HG03571 (cell line): ENCODE results near the gene SNX13.
"Not testable (repeated sequence)": the region's sequence is repeated elsewhere in the genome, so short reads cannot be mapped to it uniquely, and the experiment has no call there.

Experiments used
- ATAC-seq: cut with Tn5 transposase; IDR thresholded peaks from one replicate; pipeline ENCODE4 v1.9.1; 2021; ENCODE audit not compliant: unreplicated experiment

SNX13 gene

GRCh38 chr7:17913250-17913649 lies 27.0 kb downstream of the SNX13 start:
- no peak for ATAC-seq

- no peak for ATAC-seq
Observed at GRCh38 chr7:17912536-17913235, 27.6 kb downstream of the SNX13 start.

GRCh38 chr7:17912050-17912449 lies 28.2 kb downstream of the SNX13 start:
- no peak for ATAC-seq

DNA sequence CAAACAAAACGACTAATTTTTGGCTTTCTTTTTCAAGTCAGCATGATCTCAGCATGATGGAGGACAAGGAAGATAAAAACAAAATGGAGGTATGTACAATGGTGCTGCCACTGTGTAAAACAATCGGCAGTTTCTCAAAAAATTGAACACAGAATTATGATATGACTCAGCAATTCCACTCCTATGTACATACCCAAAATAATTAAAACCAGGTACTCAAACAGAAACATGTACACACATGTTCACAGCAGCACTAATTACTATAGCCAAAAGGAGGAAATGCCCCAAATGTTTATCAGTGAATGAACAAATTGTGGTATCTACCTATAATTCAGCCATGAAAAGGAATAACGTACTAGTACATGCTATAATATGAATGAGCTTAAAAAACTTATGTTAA lies 29.9 kb downstream of the SNX13 start:
- ATAC-seq: no peak

GRCh38 chr7:17909310-17909709 lies 31.0 kb downstream of the SNX13 start:
- not testable (repeated sequence) for ATAC-seq

DNA sequence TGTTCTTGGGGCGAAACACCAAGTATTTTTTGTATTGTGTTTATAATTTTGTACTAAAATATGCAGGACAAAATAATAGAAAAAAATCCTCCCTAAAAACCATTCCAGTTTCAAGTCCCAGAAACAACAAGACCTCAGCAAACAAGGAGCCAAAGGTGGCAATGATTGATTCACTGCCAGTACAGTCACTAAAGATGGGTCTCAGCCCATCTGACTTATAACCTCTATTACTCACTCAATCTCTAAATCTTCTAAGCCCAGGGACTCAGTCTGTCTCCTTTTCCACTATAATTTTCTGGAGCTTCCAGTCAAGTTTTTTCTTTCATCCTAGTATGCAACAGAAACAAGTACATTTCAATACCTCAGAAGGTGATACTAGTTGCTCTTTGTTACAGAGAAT lies 33.3 kb downstream of the SNX13 start:
- no peak for ATAC-seq

GRCh38 chr7:17903337-17903736 lies 37.0 kb downstream of the SNX13 start:
- ATAC-seq: no peak

DNA sequence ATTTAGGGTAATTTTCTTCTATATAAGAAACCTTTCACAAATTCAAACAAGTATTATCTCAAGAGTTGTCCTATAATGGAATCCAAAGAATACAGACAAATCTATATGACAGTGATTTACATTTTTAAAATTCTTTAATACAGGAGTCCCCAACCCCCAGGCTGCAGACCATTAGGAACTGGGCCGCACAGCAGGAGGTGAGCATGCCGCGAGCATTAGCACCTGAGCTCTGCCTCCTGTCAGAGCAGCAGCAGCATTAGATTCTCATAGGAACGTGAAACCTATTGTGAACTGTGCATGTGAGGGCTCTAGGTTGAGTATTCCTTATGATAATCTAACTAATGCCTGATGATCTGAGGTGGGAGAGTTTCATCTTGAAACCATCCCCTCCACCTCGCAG lies 37.7 kb downstream of the SNX13 start:
- ATAC-seq: no peak

DNA sequence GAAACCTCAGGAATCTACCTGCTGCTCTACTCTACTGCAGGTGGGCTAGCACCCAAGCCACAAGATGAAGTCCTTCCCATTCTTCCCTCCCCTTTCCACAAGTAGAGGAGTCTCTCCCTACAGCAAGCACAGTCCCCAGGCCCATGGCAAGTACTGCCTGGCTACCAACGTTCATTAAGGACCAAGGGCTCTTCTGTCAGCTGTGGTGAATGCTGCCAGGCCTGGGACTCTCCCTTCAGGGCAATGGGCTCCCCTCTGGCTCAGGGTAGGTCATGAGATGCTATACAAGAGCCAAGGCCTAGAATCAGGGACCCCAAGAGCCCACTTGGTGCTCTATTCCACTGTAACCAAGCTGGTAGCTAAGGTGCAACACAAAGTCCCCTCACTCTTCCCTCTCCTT lies 39.8 kb downstream of the SNX13 start:
- no peak for ATAC-seq

DNA sequence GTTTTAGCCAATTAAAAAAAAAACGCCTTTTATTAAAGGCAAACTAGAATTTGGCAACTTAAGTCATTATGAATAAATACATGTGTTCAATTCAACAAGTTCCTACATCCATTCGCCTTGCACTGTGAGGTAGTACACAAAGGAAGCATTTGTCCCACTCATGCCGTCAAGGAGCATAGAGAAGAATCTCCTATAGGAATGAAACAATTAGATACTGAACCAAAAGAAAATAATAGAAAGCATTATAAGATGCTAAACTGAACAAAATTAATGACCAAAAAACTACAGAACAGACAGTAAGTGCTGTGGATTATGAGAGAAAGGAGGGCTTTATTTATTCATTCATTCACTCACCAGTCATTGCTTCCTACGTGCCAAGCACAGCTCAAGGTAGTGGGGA lies 42.2 kb downstream of the SNX13 start:
- ATAC-seq: no peak

DNA sequence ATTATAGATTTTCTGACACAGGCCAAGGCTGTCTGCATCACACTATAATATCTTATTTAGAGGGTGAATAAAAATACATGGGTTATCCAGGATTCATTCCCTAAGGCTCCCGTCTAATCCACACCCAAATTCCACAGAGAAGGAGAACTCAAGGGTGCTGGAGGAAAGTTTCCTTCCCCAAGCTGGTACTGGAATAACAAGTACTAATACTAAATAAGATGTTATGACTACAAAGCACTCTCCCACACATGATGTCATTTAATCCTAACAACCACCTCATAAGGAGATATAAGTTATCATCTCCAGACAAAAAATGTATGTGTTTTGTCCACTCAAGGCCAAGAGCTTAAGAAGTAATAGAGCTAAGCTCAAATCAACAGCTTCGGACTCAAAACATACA lies 53.0 kb downstream of the SNX13 start:
- no peak for ATAC-seq

GRCh38 chr7:17882685-17883084 lies 57.6 kb downstream of the SNX13 start:
- ATAC-seq: no peak

DNA sequence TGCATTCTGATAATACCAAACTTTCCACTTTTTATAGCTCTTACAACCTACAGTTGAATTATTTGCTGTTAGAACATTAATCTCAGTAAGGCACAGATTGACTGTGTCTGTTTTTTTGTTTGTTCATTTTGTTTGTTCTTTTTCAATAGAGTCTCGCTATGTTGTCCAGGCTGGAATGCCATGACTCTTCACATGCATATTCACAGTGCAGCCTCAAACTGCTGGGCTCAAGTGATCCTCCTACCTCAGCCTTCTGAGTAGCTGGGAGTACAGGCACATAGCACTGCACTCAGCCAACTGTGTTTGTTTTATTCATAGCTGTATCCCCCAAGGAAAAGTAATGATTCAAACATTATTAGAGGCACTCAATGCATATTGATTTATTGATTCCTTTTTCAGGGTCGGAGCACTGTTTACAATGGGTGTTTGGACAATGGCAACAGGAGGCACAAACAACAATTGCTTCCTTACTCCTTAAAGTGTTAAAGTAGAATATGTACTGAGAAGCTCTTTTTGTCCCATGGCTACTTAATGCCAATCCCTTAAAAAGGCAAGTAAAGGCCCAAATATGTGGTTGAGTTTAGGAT lies 61.1 kb downstream of the SNX13 start:
- no peak for ATAC-seq

DNA sequence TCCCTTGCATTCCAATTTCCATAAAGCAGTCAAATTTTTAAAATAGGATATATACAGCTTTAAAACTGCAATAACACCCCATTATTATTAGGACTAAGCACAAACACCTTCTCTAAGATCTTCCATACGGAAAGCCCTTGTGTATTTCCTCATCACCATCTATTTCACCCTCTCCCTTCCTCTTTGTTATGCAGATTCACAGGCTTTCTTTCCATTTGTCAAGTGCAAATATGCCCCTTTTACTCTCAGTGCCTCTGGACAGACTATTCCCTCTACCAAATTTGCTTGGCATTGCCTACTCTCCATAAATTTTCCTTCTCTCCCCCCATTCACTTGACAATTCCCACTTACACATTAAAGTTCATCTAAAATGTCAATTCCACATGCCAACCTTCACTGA lies 61.7 kb downstream of the SNX13 start:
- ATAC-seq: no peak

DNA sequence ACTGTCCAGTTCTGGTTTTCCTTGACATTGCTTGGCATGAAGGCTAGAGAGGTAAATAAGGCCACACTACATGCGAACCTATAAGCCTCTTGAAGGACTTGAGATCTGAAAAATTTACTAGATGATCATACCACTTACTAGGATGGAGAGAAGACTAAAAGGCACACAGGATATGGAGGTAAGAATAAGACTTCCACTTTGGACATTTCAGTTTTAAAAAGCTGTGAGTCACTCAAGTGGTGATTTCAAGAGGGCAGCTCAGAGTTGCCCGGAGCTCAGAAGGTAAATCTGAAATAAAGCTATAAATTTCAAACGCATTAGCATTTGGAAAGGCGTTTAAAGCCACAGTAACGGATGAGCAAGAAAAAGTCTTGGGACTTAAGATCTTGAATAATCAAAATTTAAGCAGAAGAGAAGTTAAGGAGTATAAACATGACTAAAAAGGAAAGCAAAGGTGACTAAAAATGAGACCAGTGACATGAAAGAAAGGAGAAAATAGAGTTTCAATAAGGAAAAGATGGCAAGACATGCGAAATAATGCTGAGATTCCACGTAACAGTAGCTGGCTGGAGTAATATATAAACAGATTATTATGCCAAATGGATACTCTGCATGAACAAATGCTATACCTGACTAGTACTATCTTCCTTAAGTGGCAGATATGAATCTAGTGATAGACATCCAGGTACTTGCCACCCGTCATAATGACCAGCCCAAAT lies 68.3 kb downstream of the SNX13 start:
- ATAC-seq: no peak

GRCh38 chr7:17870406-17870805 lies 69.9 kb downstream of the SNX13 start:
- no peak for ATAC-seq

DNA sequence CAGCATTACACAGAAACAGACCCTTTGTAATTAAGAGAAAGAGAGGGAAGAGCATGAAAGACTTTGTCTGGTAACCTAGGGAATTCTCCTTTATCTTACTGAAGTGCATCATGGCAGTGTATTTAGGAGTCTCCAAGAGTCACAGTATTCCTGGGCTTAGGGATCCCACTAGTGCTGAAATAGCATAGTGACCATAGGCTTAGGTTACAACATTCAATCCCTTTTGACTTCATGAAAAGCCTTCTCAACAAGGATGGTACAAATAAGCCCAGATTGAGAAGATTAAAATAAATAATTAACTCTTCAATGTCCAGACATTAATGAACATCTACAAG lies 76.5 kb downstream of the SNX13 start:
- no peak for ATAC-seq

DNA sequence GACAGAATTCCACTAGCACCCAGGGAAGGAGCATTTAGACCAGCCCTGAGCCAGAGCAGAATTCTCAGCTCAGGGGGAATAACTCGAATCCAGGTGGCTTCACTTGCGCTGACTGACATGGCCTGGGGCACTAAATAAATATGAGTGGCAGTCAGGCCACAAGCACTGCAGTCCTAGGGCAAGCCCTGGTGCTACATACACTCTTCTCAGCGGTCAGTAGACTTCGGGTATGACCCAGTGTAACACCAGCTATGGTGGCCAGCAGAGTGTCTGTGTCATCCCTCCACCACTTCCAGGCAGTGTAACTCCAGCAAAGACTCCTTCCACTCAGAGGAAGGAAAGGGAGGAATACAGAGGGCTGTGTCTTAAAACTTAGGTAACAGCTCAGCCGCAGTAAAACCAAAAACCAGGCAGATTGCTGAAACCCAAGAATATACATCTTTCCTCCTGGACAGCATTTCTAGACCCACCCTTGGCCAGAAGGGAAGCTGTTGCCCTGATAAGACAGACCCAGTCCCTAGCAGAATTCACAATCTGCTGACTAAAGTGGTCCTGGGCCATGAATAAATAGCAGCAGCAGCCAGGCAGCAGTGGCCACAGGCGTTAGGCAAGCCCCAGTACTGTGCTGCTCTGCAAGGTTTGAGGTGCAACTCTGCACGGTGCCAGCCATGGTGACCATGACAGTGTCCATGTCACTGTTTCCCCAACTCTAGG lies 77.0 kb downstream of the SNX13 start:
- ATAC-seq: no peak

- no peak for ATAC-seq
Observed at GRCh38 chr7:17856251-17856650, 84.0 kb downstream of the SNX13 start.

GRCh38 chr7:17855202-17855601 lies 85.1 kb downstream of the SNX13 start:
- no peak for ATAC-seq

DNA sequence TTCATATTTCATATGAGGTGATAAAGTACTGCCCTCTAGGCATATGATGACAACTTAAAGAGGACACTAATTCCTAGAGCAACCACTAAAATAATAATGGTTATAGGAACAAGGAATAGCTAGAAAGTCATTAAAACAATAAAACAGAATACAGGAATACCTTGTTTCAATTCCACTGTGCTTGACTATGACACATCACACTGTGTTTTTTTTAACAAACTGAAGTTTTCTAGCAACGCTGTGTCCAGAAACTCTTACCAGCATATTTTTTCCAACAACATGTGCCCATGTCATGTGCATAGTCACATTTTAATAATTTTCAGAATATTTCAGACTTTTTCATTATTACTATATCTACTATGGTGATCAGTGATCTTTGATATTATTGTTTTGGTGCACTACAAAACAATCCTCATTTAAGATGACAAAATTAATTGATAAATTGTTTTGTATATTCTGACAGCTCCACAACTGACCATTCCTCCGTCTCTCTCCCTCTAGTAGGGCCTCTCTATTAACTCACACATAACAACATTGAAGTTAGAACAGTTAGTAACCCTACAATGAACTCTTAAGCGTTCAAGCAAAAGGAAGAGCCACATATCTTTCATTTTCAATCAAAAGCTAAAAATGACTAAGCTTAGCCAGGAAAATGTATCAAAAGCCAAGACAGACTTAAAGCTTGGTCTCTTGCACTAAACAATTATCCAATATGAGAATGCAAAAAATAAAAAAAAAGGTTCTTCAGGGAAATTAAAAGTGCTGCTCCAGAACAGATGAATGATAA lies 85.8 kb downstream of the SNX13 start:
- no peak for ATAC-seq
